CD4-positive, alpha-beta T cell treated with Interleukin-2 at 100 ng/mL for 4 hours (primary cell): ENCODE results near the gene SULF2.

ENCODE experiments used
- DNase-seq: peaks from one replicate; pipeline ENCODE4 v3.0.0-alpha.2; 2020; ENCODE audit warnings: low spot score

Gene SULF2

DNA sequence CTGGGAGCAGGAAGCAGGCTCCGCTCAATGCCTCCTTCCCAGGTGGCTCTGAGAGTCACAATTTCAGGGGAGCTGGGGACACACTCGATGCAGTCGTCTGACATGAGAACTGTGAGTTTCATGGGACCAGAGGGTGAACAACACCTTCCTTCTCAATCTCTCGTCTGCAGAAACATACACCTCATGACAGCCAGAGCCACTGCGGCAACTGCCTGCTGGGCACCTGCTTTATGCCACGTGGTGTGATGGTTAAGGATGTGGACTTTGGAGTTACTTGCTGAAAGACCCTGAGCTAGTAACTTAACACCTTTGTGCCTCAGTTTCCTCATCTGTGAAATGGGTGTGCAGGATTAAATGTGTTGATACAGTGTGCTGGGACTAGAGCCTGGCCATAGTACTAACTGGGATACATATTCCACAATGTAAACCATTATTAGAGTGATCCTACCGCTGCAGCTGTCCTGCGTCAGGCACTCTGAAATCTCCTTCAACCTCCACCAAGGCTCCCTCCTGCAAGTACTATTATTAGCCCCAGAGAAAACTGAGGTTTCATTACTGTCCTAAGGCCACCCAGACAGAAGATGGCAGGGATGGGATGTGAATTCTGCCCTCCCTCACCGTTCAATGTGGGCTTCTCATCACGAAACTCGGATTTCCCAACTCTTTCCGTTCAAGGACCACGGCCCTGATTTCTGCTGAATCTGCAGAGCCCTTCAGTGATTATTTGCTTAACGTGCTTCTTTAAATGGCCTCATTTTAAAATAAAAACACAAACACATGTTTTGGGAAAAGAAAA lies 24.4 kb downstream of the SULF2 start:
- no peak for DNase-seq

DNA sequence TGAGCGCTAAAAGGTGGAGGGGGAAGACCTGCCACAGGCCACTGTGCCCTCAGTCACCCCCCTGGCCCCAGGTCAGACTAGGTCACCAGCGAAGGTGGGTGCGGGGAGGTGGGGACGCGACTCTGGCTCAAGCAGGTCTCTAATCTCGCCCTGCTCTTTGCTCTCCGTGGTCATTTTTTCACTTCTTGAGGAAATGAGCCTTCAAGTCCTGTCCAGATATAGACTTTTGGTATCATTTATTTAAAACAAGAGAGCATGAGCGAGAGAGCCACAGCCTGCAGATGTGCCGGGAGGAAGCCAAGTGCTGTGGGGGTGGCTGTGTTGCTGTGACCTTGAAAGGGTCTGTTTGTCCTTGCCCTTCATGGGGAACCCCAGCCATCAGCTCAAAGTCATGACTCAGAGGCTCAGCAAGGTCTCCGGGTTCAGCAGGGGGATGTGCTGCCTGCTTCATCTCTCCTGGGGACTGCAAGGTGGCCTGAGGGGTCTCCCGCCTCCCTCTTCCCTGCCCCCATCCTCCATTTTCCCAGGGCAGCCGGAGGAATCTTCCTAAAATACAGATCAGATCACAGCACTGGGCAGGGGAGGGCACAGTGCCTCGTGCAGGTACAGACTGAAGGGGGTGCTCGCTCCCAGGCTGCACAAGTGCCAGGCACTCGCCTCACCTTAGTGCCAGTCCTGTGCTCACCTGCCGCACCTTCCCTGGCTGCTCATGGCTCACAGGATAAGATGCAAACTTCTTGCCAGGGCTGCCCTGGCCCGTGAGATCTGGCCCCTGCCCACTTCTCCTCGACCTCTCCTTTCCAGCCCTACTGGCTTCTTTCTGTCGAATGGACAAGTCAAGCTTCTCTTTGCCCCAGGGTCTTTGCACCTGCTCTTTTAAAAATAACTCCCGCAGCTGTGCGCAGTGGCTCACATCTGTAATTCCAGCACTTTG lies 26.5 kb downstream of the SULF2 start:
- no peak for DNase-seq

DNA sequence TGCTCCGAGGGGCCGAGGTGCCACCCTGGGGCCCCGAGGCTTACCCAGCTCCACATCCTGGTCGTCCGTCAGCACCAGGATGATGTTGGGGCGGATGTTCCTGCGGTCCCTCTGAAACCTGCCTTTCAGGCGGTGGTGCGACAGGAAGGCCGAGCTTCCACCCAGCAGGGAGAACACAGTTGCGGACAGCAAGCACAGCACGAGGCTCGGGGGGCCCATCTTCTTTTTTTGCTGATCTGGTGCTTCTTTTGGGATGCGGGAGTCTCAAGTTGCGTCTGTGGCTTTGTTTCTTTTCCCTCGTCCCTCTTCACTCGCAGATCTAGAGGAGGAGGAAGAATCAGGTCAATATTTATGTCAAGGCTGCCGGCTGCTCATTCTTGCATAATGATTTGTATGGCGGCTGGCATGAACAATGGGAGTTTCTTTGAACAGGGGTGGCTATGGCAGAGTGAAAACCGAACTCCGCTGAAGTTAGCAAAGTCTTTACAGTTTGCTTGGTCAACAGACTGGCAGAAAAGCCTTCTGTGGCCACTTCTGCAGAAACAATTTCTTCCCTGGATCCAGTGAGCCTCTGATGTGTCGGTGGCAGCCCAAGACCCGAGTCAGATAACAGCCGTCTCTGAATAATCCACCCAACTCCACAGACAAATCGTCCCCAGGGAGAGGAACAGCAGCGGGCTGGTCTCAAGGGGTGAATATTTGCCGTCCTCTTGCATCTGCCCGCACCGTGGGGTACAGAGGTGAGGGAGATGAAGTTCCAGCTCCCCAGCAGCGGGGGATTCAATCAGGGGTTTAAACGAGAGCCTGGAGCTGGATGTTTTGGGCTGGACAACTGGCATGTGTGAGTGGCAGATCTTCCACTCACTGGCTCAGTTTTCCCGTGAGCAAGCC lies 27.9 kb downstream of the SULF2 start:
- no peak for DNase-seq

DNA sequence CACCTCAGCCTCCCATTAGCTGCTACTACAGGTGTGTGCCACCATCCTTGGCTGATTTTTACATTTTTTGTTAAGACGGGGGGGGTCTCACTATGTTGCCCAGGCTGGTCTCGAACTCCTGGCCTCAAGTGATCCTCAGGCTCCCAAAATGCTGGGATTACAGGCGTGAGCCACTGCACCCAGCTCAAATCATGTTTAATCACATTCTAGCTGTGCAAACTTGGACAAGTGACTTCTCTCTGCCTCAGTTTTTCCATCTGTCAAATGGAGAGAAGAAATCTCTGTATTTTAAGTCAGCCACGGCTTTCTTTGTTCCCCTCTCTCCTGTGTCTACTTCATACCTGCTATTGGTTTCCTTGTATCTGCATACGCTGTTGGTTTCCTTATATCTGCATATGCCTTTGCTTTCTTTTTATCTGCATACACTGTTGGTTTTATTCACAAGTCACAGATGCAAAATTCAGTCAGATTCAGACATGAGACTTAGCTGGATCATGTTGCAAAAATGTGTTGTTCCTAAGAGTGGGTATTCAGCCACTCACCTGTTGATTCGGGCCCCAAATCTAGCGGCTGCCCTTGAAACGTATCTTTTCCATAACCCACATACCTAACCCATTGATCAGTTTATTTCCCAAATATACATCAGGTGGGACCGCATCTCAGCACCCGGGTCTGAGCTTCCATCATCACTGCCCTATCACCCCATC lies 30.2 kb downstream of the SULF2 start:
- no peak for DNase-seq

DNA sequence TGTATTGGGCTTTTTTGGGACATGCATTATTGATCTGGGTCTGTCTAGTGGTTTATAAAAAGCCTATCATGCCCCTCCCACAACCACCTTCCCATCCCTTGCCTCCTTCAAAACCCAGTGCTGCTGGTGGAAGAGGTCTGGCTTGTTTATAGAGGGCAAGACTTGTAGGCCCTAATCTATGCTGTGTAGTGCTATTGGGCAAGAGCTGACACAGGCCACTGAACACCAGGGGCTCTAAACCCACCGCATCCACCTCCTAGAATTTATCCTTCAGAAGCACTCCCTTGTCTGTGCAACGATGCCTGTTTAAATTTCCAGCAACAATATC lies 30.9 kb downstream of the SULF2 start:
- no peak for DNase-seq

DNA sequence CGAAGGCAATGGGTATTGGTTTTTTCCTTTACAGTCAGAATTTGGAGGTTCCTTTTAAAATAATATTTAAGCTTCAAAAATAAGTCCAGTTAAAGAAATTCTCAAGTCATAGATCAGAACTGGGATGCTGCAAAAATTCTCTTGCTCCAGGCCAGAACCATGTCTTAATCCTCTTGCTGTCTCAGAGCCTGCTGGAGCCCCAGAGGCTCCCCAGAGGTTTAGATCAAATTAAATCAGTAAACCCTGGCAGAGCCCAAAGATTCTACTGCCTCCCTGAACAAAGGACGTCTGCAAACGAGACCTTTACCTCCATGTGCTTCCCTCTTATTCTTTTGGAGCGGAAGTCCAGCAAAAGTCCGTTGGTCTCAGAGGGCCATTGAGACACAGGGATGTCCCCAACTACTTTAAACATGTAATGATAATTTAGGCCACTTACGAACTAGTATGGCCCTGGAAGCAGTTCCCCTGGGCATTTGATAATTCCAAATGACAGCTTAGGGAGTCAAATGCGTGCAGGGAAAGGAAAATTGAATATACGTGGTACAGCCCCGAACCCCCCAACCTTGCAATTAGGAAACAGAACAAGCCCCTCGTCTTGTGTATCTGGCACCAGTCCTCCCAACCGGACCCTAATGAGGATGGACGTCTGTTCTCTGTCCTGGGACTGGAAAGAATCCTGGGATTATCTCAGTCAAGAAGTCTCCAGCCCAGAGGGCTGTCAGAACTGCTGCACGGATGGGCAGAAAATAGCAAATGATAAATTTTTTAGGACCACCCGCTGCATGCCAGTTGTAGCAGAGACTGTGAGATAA lies 31.5 kb downstream of the SULF2 start:
- no peak for DNase-seq

DNA sequence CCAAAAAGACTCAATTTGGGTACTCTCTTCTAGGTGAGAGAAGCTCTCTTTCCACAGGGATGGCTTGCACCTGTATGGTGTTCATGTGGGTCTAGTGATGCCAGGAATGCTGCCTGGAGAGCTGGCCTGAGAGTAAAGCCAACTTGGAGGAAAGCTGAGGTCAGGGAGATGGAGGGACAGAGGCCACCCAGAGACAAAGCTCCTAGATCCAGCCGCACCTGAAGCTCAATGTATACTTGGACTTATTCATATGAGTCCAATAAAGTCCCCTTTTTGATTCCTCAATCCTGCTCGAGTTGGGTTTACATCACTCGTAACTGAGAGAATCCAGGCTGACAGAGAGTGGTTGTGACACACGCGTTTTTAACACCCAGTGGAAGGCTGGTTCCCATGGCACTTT lies 33.8 kb downstream of the SULF2 start:
- no peak for DNase-seq

DNA sequence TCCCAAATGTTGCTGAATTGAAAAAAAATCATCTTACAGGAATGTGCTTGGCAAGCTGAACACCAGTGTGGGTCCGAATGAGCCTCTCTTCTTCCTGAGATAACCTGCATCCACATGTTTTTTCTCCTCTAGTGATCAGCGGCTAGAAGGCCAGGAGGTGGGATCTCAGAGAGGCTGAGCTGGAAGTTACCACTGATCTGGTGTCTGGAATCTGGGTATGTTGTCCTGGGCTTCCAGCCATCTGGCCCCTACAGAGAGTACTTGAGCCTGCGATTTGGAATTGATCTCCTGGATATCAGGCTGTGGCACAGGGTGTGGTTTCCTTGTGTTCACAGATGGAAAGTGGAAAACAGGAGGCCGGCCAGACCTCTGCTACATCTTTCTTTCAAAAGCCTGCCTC lies 35.9 kb downstream of the SULF2 start:
- no peak for DNase-seq

DNA sequence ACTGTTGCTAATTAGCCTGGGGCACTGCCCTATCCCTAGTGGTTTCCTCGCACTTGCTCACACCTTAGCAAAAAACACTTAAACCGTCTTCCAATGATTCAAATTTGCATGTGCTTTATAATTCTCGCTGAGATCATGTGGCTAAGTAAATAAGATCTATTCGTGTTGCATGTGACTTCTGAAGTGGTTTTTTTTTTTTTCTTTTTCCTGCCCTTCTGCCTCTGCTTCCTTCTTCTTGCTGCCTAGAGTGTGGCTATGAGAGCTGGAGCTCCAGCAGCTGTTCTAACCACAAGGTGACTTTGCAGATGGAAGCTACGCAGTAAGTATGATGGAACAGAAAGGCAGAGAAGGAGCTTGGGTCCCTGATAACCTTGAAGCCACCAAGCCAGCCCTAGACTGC lies 36.5 kb downstream of the SULF2 start:
- no peak for DNase-seq

DNA sequence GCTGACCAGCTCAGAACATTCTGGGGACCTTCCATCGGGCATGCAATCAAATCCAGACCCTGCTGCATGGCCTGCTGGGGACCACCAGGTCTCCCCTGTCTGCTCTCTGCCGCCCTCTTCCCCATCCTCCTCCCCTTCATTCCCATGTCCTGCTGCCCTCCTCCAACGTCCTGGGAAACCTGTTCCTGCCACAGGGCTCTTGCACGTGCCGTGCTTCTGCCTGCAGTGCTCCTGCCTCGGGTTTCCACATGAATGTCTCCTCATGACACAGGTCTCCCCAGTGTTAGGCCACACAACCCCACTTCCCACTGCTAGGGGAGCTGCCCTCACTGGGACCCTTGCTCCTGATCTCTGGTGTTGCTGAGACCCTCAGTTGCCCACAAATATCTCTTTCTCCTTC lies 37.2 kb downstream of the SULF2 start:
- DNase-seq: no peak

DNA sequence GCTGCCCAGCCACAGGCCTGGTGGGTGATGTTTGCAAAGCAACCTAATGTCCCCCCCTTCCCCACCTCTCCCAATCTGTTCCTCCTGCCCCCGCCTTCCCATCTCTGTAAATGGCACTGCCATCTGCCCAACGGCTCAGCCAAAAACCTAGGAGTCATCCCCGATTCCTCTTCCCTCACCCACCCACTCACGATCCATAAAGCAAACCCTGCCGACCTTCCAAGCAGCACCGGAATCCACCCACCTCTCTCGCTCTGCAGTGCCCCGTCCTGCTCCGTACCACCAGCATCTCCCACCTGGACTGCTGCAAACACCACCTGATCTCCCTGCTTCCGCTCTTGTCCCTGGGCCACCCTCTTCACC lies 37.6 kb downstream of the SULF2 start:
- DNase-seq: no peak

DNA sequence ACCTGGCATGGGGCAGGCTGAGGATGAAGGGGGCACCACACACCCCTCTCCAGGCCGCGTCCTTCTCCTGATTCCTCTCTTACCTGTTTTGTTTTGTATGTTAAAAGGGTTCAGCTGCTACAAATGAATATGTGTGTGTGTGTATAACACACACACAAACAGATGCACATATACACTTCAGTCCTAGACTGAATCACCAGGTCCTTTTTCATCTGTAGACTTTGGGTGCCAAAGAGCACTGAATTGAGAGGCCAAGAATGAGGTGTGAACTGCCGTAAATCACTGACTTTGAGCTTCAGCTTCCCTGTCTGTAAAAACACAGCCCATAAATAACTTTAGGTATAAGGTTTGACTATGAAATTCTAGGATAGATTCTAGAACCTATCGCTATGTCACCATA lies 40.5 kb downstream of the SULF2 start:
- DNase-seq: no peak

DNA sequence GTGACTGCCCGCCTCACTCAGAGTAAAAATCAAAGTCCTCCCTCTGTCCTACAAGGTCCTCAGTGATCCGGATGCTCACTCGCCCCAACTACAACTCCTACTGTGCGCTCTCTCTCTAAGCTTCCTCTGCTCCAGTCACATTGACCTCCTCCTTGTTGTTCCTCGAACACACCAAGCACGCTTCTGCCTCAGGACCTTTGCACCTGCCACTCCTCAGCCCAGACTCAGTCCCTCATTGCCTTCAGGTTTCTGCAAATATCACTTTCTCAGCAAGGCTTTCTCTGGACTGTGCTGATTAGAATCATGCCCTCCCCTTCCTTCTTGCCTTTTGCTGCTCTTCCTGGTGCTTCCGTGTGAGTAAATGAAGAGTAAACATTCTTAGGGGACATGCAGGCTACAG lies 41.6 kb downstream of the SULF2 start:
- DNase-seq: no peak

DNA sequence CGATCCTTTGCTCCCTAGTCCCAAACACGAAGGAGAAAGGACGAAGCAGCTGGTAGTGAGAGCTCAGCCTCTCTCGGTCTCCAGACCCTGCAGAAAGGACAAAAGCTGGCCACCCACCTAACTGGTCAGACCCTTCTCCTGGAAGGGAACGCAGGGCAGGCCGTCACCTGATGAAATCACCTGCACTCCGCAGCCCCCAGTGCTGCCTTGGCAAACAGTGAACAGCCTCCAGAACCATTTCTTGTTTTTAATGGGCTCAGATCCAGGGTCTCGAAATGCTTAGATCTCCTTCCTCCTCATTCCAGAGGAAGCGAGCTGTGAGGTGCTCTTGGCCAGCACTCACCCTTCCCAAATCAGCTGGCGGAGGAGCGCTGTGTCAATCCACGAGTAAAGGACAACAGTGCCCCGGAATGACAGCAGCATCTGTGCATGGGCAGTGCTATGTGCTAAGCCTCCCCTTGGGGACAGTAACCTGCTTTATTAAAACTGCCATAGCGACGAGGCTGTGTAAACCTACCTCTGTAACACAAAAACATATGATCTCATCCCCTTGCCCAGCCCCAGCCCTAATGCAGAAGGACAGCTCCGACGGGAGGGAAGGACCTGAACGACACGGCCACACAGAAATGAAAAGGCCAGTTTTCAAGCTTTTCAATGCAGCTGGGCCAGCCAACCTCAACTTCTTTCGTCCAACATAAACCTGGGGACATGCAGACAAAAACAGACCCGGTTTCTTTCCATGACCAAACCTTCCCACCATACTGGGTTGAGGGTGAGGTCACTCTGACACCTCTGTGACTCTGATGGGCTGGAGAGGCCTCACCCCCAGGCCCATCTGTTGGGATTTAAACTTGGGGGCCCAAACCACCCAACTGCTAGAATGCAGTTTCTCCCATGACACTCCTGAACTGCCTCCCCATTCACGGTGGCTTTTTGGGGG lies 43.3 kb downstream of the SULF2 start:
- no peak for DNase-seq

DNA sequence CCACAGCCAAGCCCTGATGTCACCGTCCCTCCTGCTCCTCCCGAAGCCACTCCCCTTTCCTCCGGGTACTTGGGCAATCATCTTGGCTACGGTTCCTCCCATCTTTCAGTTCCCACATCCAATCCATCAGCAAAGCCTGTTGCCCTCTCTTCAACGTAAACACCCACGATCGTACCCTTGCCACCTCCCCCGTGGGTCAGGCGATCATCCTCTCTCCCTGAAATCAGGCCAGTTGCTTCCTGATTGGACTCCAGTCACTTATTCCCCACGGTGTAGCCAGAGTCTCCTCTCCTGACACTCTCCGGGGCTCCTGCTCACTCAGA lies 44.5 kb downstream of the SULF2 start:
- DNase-seq: peak; percentile 16

DNA sequence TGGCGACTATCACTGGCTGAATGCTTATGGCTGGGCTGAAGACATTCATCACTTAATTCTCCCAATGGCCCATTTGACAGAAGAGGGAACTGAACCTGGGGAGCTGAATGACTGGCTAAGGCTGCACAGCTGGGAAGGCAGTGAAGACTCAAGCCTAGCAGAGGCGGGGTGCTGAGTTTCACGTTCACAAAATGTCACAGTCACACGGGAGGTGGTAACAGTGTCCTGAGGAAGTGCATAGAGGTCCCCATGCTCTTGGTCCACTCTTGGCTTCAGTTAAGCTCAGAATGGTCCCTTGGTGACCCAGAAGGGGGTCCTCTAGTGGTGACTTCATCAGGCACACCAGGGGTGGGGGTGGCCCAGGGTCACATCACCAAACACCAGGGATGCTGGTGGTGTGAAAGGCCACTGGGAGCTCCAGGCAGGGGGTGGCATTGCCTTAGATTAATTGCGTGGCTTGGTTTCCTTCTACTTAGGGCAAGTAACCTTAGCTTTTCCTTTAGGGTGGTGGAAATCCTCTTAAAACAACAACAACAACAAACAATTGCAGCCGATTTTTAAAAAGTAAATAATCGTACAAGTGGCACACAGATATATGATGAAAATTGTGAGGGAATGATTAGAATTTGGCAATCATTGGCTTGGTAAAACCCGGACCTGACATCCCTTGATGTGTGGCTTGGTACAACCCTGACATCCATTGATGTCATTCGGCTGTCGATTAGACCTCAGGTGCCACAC lies 45.0 kb downstream of the SULF2 start:
- DNase-seq: no peak

DNA sequence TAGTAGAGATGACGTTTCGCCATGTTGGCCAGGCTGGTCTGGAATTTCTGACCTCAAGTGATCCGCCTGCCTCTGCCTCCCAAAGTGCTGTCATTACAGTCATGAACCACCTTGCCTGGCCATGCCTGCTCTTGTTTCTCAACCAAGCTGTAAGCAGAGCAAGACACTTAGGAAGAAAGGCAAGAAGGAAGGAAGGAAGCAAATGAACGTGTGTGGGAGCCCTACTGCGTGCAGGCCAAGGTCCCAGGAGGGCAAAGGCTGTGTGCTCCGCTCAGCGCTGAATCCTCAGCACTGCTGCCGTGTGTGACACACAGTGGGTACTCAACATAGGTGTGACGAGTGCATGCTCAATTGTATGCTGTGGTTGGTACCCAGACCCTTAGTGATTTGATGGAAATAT lies 47.4 kb downstream of the SULF2 start:
- DNase-seq: no peak

DNA sequence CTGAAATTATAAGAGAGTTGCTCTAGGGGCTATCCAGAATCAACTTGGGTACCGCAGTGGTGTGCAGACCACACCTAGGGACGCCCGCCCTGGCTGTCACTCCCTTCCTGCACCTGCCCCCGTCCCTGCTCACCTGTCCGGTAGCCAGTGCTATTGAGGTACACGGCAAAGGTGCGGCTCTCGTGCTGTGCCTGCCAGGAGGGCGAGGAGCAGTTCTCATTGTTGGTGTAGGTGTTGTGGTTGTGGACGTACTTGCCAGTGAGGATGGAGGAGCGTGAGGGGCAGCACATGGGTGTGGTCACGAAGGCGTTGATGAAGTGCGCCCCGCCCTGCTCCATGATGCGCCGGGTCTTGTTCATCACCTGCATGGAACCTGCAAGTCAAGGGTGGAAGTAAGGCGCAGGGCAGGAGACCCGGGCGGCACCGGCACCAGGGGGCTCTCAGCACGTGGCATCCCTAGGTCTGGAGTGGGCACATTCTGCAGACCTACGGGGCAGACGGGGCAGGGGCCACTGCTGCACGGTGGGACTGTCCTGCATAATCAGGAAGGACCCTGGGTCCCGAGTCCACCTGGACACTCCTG lies 48.6 kb downstream of the SULF2 start:
- no peak for DNase-seq
